OCI-LY1 (cell line): Measurements from ENCODE around the gene KRTAP5-4.
"Not testable (repeated sequence)": the region's sequence is repeated elsewhere in the genome, so short reads cannot be mapped to it uniquely, and the experiment has no call there.

Experiments used
- CTCF ChIP-seq: fragments of 200-600 bp; sonication (generic), shearing (Covaris generic); IDR thresholded peaks from 2 replicates; pipeline ENCODE4 v1.5.1; 2017; ENCODE audit warnings: mild to moderate bottlenecking, antibody characterized with exemption, low read length, moderate library complexity, mixed read lengths
- EZH2 ChIP-seq: fragments of 200-600 bp; sonication (generic), shearing (Covaris generic); IDR thresholded peaks from 2 replicates; pipeline ENCODE4 v1.8.0; 2017; ENCODE audit warnings: borderline replicate concordance, mixed run types, mild to moderate bottlenecking, antibody characterized with exemption, low read length, moderate library complexity, mixed read lengths

- not testable (repeated sequence) for TF ChIP-seq CTCF, EZH2
Observed at GRCh38 chr11:1670457-1670856, 48.5 kb upstream of the KRTAP5-4 start.
